Body of pancreas (tissue), 4 donors: ENCODE data around the gene GNGT2.
"Not testable (repeated sequence)": the region's sequence is repeated elsewhere in the genome, so short reads cannot be mapped to it uniquely, and the experiment has no call there.

Source experiments
- POLR2A ChIP-seq, 3 donors: fragments of 450-650 bp; IDR thresholded peaks; one replicate each; pipeline ENCODE4 v1.6.1; 2016; ENCODE audit warnings: antibody characterized with exemption in 3 of 3, mild to moderate bottlenecking in 2 of 3
- TF ChIP-seq, protein P1 (sequence below), 7 experiments: fragments of 450-650 bp in 4 of 7; fragments of 200-600 bp in 3 of 7; sonication (generic) in 3 of 7; IDR thresholded peaks; one replicate each; pipeline ENCODE4 v1.5.1; 2016 to 2019; ENCODE audit warnings: antibody characterized with exemption in 7 of 7

DNA sequence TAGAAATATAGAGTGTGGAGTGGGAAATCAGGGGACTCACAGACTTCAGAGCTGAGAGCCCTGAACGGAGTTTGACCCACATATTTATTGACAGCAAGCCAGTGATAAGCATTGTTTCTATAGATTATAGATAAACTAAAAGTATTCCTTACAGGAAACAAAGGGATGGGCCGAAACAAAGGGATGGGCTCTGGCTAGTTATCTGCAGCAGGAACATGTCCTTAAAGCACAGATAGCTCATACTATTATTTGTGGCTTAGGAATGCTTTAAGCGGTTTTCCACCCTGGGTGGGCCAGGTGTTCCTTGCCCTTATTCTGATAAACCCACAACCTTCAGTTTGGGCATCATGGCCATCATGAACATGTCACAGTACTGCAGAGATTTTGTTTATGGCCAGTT lies 39.7 kb downstream of the GNGT2 start:
- TF ChIP-seq, protein P1, sequence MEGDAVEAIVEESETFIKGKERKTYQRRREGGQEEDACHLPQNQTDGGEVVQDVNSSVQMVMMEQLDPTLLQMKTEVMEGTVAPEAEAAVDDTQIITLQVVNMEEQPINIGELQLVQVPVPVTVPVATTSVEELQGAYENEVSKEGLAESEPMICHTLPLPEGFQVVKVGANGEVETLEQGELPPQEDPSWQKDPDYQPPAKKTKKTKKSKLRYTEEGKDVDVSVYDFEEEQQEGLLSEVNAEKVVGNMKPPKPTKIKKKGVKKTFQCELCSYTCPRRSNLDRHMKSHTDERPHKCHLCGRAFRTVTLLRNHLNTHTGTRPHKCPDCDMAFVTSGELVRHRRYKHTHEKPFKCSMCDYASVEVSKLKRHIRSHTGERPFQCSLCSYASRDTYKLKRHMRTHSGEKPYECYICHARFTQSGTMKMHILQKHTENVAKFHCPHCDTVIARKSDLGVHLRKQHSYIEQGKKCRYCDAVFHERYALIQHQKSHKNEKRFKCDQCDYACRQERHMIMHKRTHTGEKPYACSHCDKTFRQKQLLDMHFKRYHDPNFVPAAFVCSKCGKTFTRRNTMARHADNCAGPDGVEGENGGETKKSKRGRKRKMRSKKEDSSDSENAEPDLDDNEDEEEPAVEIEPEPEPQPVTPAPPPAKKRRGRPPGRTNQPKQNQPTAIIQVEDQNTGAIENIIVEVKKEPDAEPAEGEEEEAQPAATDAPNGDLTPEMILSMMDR (IDR thresholded peaks at IDR 0.05): not testable (repeated sequence)
- TF ChIP-seq POLR2A (IDR thresholded peaks at IDR 0.05): not testable (repeated sequence)
